ENCODE data around the gene GPS2.
"Not testable (repeated sequence)": the region's sequence is repeated elsewhere in the genome, so short reads cannot be mapped to it uniquely, and the experiment has no call there.

The GPS2 gene

GRCh38 chr17:7314719-7315569, at the start of gene GPS2:
Gene GPS2 (minus strand): TSS chr17:7315360. CDS start chr17:7315052, 308 bp downstream.
- DNase-seq, result peak; percentile 89 to 93

DNA sequence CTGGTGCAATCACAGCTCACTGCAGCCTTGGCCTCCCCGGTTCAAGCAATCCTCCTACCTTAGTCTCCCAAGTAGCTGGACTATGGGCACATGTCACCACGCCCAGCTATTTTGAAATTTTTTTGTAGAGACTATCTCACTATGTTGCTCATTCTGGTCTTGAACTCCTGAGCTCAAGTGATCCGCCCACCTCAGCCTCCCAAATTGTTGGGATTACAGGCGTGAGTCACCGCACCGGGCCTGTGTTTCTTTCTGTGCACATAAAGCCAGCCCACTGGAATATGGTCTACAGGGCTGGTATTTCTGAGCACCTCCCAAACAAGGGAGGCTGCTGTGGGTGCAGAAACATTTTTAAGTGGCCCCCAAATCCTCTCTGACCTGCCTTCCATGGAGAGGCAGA, 48.2 kb upstream of the GPS2 start:
- DNase-seq, result no peak

DNA sequence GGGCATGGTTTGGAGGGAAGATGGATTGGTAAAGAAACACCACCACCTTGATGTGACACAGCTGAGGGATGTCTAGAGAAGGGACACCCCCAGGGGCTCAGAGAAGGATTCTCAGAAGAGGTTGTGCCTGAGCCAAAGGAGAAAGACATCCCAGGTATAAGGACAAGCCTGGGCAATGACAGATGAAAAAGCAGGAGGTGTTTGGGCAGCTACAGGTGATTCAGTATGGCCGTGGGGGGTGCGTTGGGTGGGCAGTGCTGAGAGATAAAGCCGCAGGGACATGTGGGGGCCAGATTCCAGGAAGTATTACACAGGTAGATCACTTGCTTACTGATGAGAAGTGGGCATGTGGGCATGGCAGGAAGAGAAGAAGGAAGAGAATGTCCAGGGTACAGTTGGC, 46.7 kb upstream of the GPS2 start:
- no peak for DNase-seq

DNA sequence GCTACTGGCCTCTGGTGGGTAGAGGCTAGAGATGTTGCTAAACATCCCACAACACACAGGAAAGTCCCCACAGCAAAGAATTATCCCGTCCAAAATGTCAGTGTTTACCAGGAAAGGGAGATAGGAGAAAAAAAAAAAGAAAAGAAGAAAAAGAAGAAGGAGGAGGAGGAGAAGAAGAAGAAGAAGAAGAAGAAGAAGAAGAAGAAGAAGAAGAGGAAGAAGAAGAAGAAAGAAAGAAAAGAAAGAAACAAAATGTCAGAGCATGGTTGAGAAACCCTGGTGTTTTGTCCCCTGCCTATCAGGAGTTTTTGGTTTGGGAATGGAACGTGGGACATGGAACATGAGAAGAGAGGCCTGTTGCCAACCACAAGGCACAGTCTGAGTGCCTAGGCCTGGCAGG, 42.2 kb upstream of the GPS2 start:
- no peak for DNase-seq

DNA sequence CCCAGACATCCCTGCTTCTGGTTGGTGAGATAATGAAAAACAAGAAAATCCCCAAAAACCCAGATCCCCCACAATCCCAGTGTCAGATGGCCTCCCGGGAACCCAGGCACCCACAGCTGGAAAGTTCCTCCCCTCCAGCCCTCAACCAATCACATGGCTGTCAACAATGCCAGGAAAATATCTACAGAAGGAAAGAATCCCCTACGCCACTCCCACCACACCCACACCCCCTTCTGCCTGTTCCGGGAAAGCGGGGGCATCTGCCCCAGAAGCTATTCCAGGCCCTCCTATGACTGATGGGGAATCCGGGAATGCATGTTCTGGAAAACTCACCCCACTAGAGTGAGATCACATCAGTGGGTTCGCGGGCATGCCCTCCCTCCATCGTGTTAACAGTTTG, 41.6 kb upstream of the GPS2 start:
- DNase-seq, result no peak

GRCh38 chr17:7356072-7356549, 41.0 kb upstream of the GPS2 start:
- peak; percentile 82 to 91 for DNase-seq

DNA sequence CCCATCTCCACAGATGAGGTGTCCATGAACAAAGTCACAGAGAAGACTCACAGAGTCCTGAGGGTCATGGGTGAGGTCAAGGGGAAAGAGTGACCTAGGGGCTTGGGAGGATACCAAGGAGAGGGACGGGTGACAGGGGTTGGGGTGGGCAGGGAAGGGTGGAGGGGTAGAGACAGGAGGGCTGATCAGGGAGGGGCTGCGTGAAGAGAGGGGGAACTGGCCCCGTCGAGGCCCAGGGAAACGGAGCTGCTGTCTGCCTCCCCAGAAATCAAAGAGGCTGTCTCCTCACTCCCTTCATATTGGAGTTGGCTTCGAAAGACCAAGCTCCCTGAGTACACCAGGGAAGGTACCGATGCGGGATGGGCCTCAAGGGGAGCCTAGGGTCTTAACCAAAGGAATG, 40.4 kb upstream of the GPS2 start:
- no peak for DNase-seq

DNA sequence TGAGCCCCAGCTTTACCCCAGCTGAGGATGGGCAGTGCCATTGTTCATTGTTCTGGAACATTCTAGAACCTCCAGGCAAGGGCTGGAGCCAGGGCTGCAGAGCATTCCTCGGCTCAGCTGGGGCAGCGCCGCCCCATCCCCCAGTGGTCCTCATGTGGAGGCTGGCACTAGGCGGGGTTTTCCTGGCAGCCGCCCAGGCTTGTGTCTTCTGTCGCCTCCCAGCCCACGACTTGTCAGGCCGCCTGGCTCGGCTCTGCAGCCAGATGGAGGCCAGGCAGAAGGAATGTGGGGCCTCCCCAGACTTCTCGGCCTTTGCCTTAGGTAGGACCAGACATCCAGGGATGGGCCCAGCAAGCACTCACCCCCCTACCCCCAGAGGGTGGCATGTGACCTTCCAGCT, 39.9 kb upstream of the GPS2 start, which contains the start of gene TMEM95:
TMEM95 (plus strand) TSS at position 104 of the 400 bp plus-strand sequence; CDS start at position 153, 49 bp downstream.
- DNase-seq, result peak; percentile 54 to 66

DNA sequence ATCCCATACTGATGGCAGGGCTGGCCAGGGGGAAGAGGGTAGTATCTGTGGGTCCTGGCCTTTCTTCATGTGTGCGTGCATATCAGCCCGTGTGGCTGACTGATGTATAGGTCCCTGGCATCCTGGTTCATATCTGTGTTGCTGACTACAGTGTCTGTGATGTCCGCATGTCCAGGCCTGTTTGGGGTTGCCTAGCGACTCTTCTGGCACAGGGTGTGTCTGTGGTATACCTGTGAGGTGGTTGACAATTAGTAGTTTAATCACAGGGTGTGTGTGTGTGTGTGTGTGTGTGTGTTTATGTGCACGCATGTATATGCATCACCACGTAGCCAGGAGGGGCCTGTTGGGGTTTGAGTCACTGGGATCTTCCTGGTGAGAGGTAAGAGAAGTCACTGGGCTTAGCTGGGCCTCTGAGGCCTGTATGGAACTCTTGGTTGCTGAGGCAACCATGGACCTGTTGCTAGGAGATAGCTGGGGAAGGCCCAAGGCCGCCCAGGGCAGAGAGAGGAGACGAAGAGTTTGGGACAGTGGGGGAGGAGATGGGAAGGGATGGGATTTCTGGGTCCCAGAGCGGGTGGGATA, 39.2 kb upstream of the GPS2 start:
- no peak for DNase-seq

DNA sequence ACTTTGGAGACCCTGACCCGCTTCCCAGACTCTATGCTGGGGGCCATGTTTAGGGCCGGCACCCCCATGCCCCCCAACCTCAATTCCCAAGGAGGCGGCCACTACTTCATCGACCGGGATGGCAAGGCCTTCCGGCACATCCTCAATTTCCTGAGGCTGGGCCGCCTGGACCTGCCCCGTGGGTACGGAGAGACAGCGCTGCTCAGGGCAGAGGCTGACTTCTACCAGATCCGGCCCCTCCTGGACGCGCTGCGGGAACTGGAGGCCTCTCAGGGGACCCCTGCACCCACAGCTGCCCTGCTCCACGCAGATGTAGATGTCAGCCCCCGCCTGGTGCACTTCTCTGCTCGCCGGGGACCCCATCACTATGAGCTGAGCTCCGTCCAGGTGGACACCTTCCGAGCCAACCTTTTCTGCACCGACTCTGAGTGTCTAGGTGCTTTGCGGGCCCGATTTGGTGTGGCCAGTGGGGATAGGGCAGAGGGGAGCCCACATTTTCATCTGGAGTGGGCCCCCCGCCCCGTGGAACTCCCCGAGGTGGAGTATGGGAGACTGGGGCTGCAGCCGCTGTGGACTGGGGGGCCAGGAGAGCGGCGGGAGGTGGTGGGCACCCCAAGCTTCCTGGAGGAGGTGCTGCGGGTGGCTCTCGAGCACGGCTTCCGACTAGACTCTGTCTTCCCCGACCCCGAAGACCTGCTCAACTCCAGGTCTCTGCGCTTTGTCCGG, 37.9 kb upstream of the GPS2 start:
- no peak for DNase-seq

GRCh38 chr17:7352503-7352889, 37.3 kb upstream of the GPS2 start:
- no peak for DNase-seq

- peak; percentile 76 to 82 for DNase-seq
These were observed 36.7 kb upstream of the GPS2 start, which contains the start of gene KCTD11 for GRCh38 chr17:7351665-7352502. Gene KCTD11 (plus strand): TSS chr17:7352162.

GRCh38 chr17:7348478-7349242, 33.5 kb upstream of the GPS2 start:
- DNase-seq, result no peak

DNA sequence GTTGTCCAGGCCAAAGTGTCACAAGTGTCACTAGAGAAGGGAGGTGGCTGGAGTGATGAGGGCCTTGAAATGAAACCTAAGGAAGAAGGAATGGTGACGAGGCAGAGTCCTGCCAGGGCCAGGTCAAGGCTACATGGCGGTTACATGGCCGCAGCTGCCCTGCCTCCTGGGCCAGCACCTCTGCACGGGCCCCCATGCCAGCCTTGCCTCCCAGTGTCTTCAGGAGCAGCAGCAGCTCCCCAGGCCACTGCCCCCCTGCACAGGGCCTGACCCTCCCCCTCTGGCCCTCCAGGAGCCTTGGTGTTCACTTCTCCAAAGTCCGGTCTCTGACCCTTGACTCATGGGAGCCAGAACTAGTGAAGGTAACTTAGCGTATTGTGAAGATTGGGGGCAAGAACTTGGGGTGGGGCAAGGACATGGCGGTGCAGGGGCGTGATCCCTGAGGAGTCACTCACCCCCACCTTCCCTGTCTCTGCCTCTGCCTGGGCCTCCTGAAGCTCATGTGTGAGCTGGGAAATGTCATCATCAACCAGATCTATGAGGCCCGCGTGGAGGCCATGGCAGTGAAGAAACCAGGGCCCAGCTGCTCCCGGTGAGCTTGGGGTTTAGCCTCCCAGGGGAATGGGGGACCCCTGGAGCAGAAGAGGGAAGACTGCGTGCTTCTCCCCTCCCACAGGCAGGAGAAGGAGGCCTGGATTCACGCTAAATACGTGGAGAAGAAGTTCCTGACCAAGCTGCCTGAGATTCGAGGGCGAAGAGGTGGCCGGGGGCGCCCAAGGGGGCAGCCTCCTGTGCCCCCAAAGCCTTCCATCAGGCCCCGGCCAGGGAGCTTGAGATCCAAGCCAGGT, 32.7 kb upstream of the GPS2 start:
- DNase-seq, result no peak

GRCh38 chr17:7346761-7347614, 31.8 kb upstream of the GPS2 start:
- no peak for DNase-seq

DNA sequence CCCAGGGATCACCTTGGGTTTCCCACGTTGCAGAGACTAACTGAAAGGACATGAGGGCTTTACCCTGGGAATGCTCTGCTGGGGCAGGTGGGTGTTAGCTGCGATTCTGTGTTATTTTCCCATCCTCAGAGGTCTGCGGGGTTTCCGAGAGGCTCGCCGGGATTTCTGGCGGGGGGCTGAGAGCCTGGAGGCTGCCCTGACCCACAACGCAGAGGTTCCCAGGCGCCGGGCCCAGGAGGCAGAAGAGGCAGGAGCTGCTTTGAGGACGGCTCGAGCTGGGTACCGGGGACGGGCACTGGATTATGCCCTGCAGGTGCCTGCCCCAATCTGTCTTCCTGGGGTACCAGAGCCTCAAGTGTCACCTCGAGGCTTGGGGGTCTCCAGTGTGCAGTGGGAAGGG, 28.1 kb upstream of the GPS2 start:
- DNase-seq, result no peak

GRCh38 chr17:7341842-7342241, 26.7 kb upstream of the GPS2 start:
- DNase-seq, result no peak

DNA sequence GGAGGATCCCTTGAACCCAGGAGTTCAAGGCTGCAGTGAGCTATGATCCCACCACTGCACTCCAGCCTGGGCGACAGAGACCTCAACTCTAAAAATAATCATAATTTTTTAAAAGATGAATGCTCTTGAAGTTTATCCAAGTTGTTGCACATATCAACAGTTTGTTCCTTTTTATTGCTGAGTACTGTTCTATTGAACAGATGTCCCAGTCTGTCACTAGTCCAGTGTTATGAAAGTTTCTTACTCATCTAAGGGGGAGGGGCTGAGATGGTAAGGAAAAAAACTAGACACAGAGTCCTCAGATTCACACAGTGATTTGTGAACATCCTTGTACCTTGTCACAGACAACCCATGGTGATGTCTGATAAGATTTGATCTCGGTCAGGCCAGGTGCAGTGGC, 25.0 kb upstream of the GPS2 start:
- DNase-seq, result no peak

- DNase-seq, result not testable (repeated sequence)
These were observed 22.4 kb upstream of the GPS2 start for GRCh38 chr17:7337600-7337999.
